HepG2 (cell line): ENCODE results near the gene STK40. TPM values are rescaled to one million over a fixed set of nuclear protein-coding genes. Genes with fewer than 3 reads are reported as not detected.

ENCODE experiments used
- ATAC-seq: fragments of 200-7000 bp; cut with Tn5 transposase; 3 replicates; pipeline ENCODE4 v1.9.1; 2020; ENCODE audit warnings: mild to moderate bottlenecking, moderate library complexity
- BruUV-seq: library from RNA; stranded (reverse); fragments of 400-500 nt; replicated peaks from 2 replicates; lab custom pipeline; 2021; lab: Mats Ljungman, UMichigan
- CTCF ChIA-PET: fragments of 300-600 bp; formaldehyde crosslinking; extraction: SDS; loops from one replicate; lab custom pipeline; 2021; ENCODE audit warnings: low total read pairs, inconsistent platforms, low intra/inter-chr PET ratio; lab: Yijun Ruan, JAX
- POLR2A ChIA-PET: fragments of 350-600 bp; sonication (Branson Sonifier 250); formaldehyde crosslinking; loops from one replicate; lab custom pipeline; 2020; ENCODE audit warnings: antibody characterized with exemption, inconsistent platforms; lab: Yijun Ruan, JAX
- DNase-seq: peaks from one replicate; pipeline ENCODE4 v3.0.0-alpha.2; 2015; ENCODE audit warnings: low spot score
- FAIRE-seq: peaks from 3 replicates; lab custom pipeline; 2011; peaks lifted over from hg19 to GRCh38; lab: Jason Lieb, UNC
- H2AFZ ChIP-seq: one replicate; pipeline ENCODE4 v1.6.1; 2011; ENCODE audit warnings: low read length, inconsistent platforms
- H3K27ac ChIP-seq: fragments of 300-600 bp; 3 replicates; pipeline ENCODE4 v1.8.0; 2011; ENCODE audit warnings: mixed run types, mild to moderate bottlenecking, mixed read lengths, low read length, inconsistent platforms; ENCODE audit not compliant: insufficient read depth; ENCODE audit errors: extremely low read length
- H3K27me3 ChIP-seq, 2 experiments: fragments of 200-600 bp in 1 of 2; 2 replicates in 1 of 2; 3 replicates in 1 of 2; pipeline versions ENCODE4 v1.6.0 to v1.8.0; 2011; ENCODE audit warnings: low read length in 2 of 2, mild to moderate bottlenecking in 2 of 2, moderate library complexity in 2 of 2, inconsistent platforms in 1 of 2; ENCODE audit not compliant: insufficient read depth in 2 of 2, control insufficient read depth in 1 of 2
- H3K36me3 ChIP-seq, 2 experiments: fragments of 200-600 bp in 1 of 2; replicated peaks in 1 of 2; 2 replicates in 1 of 2; 3 replicates in 1 of 2; pipeline versions ENCODE4 v1.5.1 to v1.8.0; 2011; ENCODE audit warnings: low read length in 2 of 2, inconsistent platforms in 1 of 2; ENCODE audit not compliant: insufficient read depth in 2 of 2, control insufficient read depth in 1 of 2
- H3K4me1 ChIP-seq: 2 replicates; pipeline ENCODE4 v1.5.1; 2012; ENCODE audit warnings: low read length, inconsistent platforms; ENCODE audit not compliant: insufficient read depth
- H3K4me2 ChIP-seq: 2 replicates; pipeline ENCODE4 v1.6.0; 2011; ENCODE audit warnings: low read depth, low read length, inconsistent platforms
- H3K4me3 ChIP-seq, 3 experiments: fragments of 200-600 bp in 1 of 3; sonication (generic), shearing (Covaris generic) in 1 of 3; replicated peaks in 1 of 3; 2 replicates each; pipeline ENCODE4 v1.5.1; 2011 to 2016; ENCODE audit warnings: low read length in 3 of 3, inconsistent platforms in 2 of 3, low read depth in 2 of 3, mild to moderate bottlenecking in 2 of 3, control low read depth in 1 of 3, mixed read lengths in 1 of 3; ENCODE audit not compliant: insufficient read depth in 1 of 3
- H3K79me2 ChIP-seq: one replicate; pipeline ENCODE4 v1.6.1; 2011; ENCODE audit warnings: low read length, inconsistent platforms; ENCODE audit not compliant: insufficient read depth
- H3K9ac ChIP-seq: 2 replicates; pipeline ENCODE4 v1.6.0; 2011; ENCODE audit warnings: mild to moderate bottlenecking, low read depth, low read length, inconsistent platforms; ENCODE audit not compliant: insufficient read depth
- H3K9me3 ChIP-seq: 2 replicates; pipeline ENCODE4 v1.5.1; 2012; ENCODE audit warnings: mild to moderate bottlenecking, low read length
- H4K20me1 ChIP-seq: 2 replicates; pipeline ENCODE4 v1.6.0; 2011; ENCODE audit warnings: inconsistent platforms, mild to moderate bottlenecking, low read length, moderate library complexity; ENCODE audit not compliant: insufficient read depth
- AHR ChIP-seq: IDR thresholded peaks from 2 replicates; pipeline ENCODE4 v1.6.1; 2018; ENCODE audit warnings: missing genetic modification reagents, missing compliant biosample characterization
- ELF3 ChIP-seq: IDR thresholded peaks from 2 replicates; pipeline ENCODE4 v1.6.1; 2016; ENCODE audit warnings: missing genetic modification reagents, missing compliant biosample characterization
- HDAC6 ChIP-seq: fragments of 200-600 bp; sonication (generic); IDR thresholded peaks from 2 replicates; pipeline ENCODE4 v1.7.0; 2017; ENCODE audit warnings: mild to moderate bottlenecking, antibody characterized with exemption, low read length, low read depth
- MTA3 ChIP-seq: sonication (generic); formaldehyde crosslinking; IDR thresholded peaks from 2 replicates; pipeline ENCODE4 v1.4.0; 2020; ENCODE audit warnings: missing genetic modification reagents
- ZKSCAN1 ChIP-seq: fragments of 150-350 bp; IDR thresholded peaks from 2 replicates; pipeline ENCODE4 v1.6.1; 2014; ENCODE audit warnings: low read length
- ZNF180 ChIP-seq: sonication (generic); formaldehyde crosslinking; IDR thresholded peaks from 2 replicates; pipeline ENCODE4 v1.4.0; 2020; ENCODE audit warnings: low read depth, missing genetic modification reagents, borderline replicate concordance
- ZNF382 ChIP-seq: sonication (generic); formaldehyde crosslinking; IDR thresholded peaks from 2 replicates; pipeline ENCODE4 v1.5.0; 2020; ENCODE audit warnings: missing genetic modification reagents, mild to moderate bottlenecking, borderline replicate concordance
- ZNF543 ChIP-seq: sonication (generic); formaldehyde crosslinking; IDR thresholded peaks from 2 replicates; pipeline ENCODE4 v1.4.0; 2020; ENCODE audit warnings: mild to moderate bottlenecking, missing genetic modification reagents
- ZNF878 ChIP-seq: sonication (generic); formaldehyde crosslinking; IDR thresholded peaks from 2 replicates; pipeline ENCODE4 v1.8.1; 2023; ENCODE audit warnings: mild to moderate bottlenecking, missing genetic modification reagents, moderate library complexity
- WGBS: methylation state at CpG from one replicate; pipeline ENCODE4 v1.1.6; 2017; ENCODE audit warnings: low lambda C conversion rate; 5-methylcytosine and 5-hydroxymethylcytosine counted together
- in situ Hi-C: cut with HindIII; loops from 2 replicates; pipeline ENCODE4 v1.10.0; 2017; ENCODE audit warnings: low pct_unique_long_range_greater_than_20kb; ENCODE audit not compliant: extremely low pct_ligation_motif_present
- intact Hi-C: fragments of 100-400 bp; cut with micrococcal nuclease; formaldehyde crosslinking; loops from one replicate; pipeline ENCODE4 v1.10.0; 2022; ENCODE audit not compliant: unreplicated experiment
- polyA plus RNA-seq, 8 experiments: library from polyadenylated mRNA; depleted of rRNA in 3 of 8; stranded (reverse) in 7 of 8; unstranded in 1 of 8; fragments of >200 nt; fragmentation: Illumina TruSeq in 4 of 8; extraction: Trizol in 4 of 8; gene quantifications; 2 replicates each; pipeline versions ENCODE4 v1.2.1 to v1.2.3, GENCODE V29; 2011 to 2016; ENCODE audit warnings: low read depth in 4 of 8, missing spikeins in 1 of 8, mixed read lengths in 1 of 8; ENCODE audit not compliant: insufficient read depth in 1 of 8
- total RNA-seq, 5 experiments: library from RNA; depleted of rRNA; stranded (reverse); fragments of >200 nt; fragmentation: Illumina TruSeq; extraction: Trizol; gene quantifications; 2 replicates each; pipeline ENCODE4 v1.2.3, GENCODE V29; 2016; ENCODE audit warnings: low read depth in 1 of 5
- TF ChIP-seq, protein P1 (sequence below): IDR thresholded peaks from 2 replicates; pipeline ENCODE4 v1.6.1; 2016; ENCODE audit warnings: missing compliant biosample characterization, missing genetic modification reagents, borderline replicate concordance
- TF ChIP-seq, protein P2 (sequence below): sonication (generic); formaldehyde crosslinking; IDR thresholded peaks from 2 replicates; pipeline ENCODE4 v1.4.0; 2020; ENCODE audit warnings: missing genetic modification reagents
- TF ChIP-seq, protein P3 (sequence below), 2 experiments: sonication (generic) in 1 of 2; formaldehyde crosslinking in 1 of 2; IDR thresholded peaks; 2 replicates each; pipeline versions ENCODE4 v1.5.1 to v1.6.1; 2011 to 2020; ENCODE audit warnings: borderline replicate concordance in 1 of 2, low read depth in 1 of 2, low read length in 1 of 2, mild to moderate bottlenecking in 1 of 2, missing genetic modification reagents in 1 of 2, moderate library complexity in 1 of 2

Gene STK40
- total and polyA plus RNA-seq, 2 of the 13 experiments (the other 11 are each of a cell fraction or from before 2014, with no cell fraction given), result 33.8 to 35.1 TPM

DNA sequence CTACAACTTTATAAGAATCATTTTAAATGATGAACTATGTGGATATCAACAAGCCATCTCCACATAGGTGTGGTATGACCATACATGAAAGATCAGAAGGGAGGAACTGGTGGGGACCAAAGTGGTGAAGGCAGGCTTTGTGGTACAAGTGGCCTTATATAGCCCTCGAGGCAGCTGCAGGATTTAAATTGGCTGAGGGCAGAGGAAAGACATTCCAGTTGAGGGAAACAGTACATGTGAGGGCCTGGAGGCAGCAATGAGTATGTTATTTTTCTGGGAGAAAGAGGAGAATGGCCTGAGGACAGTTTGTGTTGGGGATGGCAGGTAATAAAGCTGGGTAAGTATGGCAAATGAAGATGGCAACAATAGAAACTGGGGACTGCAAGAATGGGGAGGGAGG, 47.4 kb upstream of the STK40 start:
- Histone ChIP-seq H3K27ac (no peak overlapping the region), H3K9ac (no peak overlapping the region), H4K20me1 (no peaks in the 10 kb centered on the region), H3K9me3 (no peaks in the 10 kb centered on the region), H2AFZ (no peak overlapping the region), H3K79me2 (no peaks in the 10 kb centered on the region), H3K4me1 (no peaks in the 10 kb centered on the region), H3K27me3 (no peaks in the 10 kb centered on the region), H3K36me3 (0 out of 5 replicates have a peak, but pooled peaks cover 0 to 1% of the 10 kb centered on the region in 2 experiments), H3K4me2 (no peak overlapping the region), H3K4me3 (no peak overlapping the region)
- intact Hi-C loops, result no loop called here
- ATAC-seq (no peak), DNase-seq (no peak), FAIRE-seq (no peak)
- ChIA-PET POLR2A (no interaction called here), CTCF (no interaction called here)
- no TSS peak for BruUV-seq
- TF ChIP-seq, protein P1, sequence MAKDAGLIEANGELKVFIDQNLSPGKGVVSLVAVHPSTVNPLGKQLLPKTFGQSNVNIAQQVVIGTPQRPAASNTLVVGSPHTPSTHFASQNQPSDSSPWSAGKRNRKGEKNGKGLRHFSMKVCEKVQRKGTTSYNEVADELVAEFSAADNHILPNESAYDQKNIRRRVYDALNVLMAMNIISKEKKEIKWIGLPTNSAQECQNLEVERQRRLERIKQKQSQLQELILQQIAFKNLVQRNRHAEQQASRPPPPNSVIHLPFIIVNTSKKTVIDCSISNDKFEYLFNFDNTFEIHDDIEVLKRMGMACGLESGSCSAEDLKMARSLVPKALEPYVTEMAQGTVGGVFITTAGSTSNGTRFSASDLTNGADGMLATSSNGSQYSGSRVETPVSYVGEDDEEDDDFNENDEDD, result no peak
- TF ChIP-seq, protein P2, sequence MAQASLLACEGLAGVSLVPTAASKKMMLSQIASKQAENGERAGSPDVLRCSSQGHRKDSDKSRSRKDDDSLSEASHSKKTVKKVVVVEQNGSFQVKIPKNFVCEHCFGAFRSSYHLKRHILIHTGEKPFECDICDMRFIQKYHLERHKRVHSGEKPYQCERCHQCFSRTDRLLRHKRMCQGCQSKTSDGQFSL, result no peak
- TF ChIP-seq ZNF543 (CRISPR knock-in tag), result no peak
- TF ChIP-seq, protein P3, sequence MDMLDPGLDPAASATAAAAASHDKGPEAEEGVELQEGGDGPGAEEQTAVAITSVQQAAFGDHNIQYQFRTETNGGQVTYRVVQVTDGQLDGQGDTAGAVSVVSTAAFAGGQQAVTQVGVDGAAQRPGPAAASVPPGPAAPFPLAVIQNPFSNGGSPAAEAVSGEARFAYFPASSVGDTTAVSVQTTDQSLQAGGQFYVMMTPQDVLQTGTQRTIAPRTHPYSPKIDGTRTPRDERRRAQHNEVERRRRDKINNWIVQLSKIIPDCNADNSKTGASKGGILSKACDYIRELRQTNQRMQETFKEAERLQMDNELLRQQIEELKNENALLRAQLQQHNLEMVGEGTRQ (IDR thresholded peaks at IDR 0.05; ENCODE audit: low read depth, low read length), result no peak
- TF ChIP-seq, protein P3 (CRISPR knock-in tag; IDR thresholded peaks at IDR 0.05; ENCODE audit: borderline replicate concordance), result no peak
- TF ChIP-seq MTA3 (CRISPR knock-in tag), result no peak
- TF ChIP-seq ZNF180 (CRISPR knock-in tag), result no peak
- TF ChIP-seq ZNF382, result no peak
- TF ChIP-seq ZKSCAN1, result no peak
- no peak for TF ChIP-seq ZNF878 (CRISPR knock-in tag)
- no peak for TF ChIP-seq AHR (CRISPR knock-in tag)
- TF ChIP-seq ELF3, result no peak
- TF ChIP-seq HDAC6, result no peak
- 30% methylated on average over 1 of the region's 1 CpG for WGBS
- in situ Hi-C loops, result no loop called here
